ENCODE data around the gene FBXL20. TPM values are rescaled to one million over a fixed set of nuclear protein-coding genes. Genes with fewer than 3 reads are reported as not detected.

The FBXL20 gene
- total and polyA plus RNA-seq, 2 of the 8 experiments (the other 6 are each of a cell fraction or from before 2014, with no cell fraction given), result 5.5 to 11.0 TPM

DNA sequence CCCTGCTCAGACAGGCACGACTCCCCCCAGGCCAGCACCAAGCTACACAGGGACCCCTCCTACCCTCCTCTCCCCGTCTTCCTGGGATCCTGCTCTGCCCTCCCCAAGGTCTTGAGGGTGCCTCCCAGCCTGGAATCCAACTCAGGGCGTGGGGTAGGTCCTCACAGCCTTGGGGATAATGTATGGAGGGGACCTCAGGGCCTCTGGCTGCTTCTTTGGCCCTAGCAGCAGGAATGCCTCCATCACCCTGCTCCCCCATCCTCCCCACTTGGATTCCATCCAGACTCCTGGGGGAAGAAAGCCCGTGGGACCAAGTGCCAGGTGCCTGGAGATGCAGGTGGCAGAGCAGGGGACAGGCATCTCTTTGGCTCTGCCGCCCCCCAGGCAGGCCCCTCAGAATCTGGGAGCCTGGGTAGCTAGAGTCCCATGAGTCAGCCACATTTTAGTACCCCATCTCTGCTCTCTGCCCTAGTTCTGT lies 164.9 kb downstream of the FBXL20 start:
- Histone ChIP-seq H4K20me1 (replicated peaks in 1 of 2; ENCODE audit: control insufficient read depth in 1 of 2, insufficient read depth in 2 of 2, low read length in 2 of 2) (no peaks in the 10 kb centered on the region), H3K56ac (replicated peaks; ENCODE audit: insufficient read length, low read depth, low read length) (no peak overlapping the region), H2BK20ac (ENCODE audit: low read length) (no peak overlapping the region), H2BK15ac (ENCODE audit: low read length) (peak overlapping the region; percentile 88; the same call in 1 of the 2 replicates), H3K18ac (ENCODE audit: extremely low read depth, low read length) (no peak overlapping the region), H3K23me2 (ENCODE audit: low read depth, low read length) (peaks cover 4% of the 10 kb centered on the region; the same call in 1 of the 2 replicates), H3K9me3 (ENCODE audit: insufficient read depth in 2 of 2, low read depth in 1 of 2, low read length in 1 of 2) (no peaks in the 10 kb centered on the region), H3K23ac (ENCODE audit: insufficient read length) (no peak overlapping the region), H3K4me3 (ENCODE audit: extremely low read depth in 1 of 4, insufficient read depth in 2 of 4, low read depth in 3 of 4, low read length in 4 of 4) (no peak overlapping the region), H3K27ac (ENCODE audit: low read depth, low read length) (no peak overlapping the region), H3K79me2 (ENCODE audit: control insufficient read depth in 1 of 2, insufficient read depth in 2 of 2, low read length in 2 of 2) (no peaks in the 10 kb centered on the region), H2AK5ac (ENCODE audit: low read depth, low read length) (no peak overlapping the region), H3K9ac (replicated peaks in 1 of 4; ENCODE audit: extremely low read depth in 1 of 4, low read depth in 3 of 4, low read length in 3 of 4) (no peak overlapping the region), H3K14ac (ENCODE audit: insufficient read length) (no peak overlapping the region), H3K27me3 (replicated peaks in 1 of 4; ENCODE audit: control insufficient read depth in 3 of 4, extremely low read depth in 1 of 4, insufficient read depth in 3 of 4, low read length in 3 of 4) (no peaks in the 10 kb centered on the region), H3K79me1 (ENCODE audit: low read depth, low read length) (no peaks in the 10 kb centered on the region), H2BK120ac (replicated peaks; ENCODE audit: low read depth, low read length) (no peak overlapping the region), H2BK12ac (ENCODE audit: low read depth, low read length) (no peak overlapping the region), H3K36me3 (ENCODE audit: control insufficient read depth in 2 of 4, insufficient read depth in 4 of 4, low read length in 3 of 4) (no peaks in the 10 kb centered on the region), H4K8ac (ENCODE audit: extremely low read depth, insufficient read depth, low read length) (no peak overlapping the region), H4K5ac (ENCODE audit: insufficient read length, low read depth, low read length) (no peak overlapping the region), H3K4ac (replicated peaks; ENCODE audit: insufficient read length, low read depth, low read length) (no peak overlapping the region), H3K4me2 (ENCODE audit: insufficient read depth in 1 of 2, low read depth in 2 of 2, low read length in 2 of 2) (no peak overlapping the region), H3K4me1 (replicated peaks in 1 of 4; ENCODE audit: control insufficient read depth in 3 of 4, insufficient read depth in 4 of 4, low read length in 3 of 4) (peaks cover 0 to 10% (median 8%) of the 10 kb centered on the region in 4 experiments; a peak in 6 of 7 replicates), H4K91ac (replicated peaks; ENCODE audit: insufficient read length, low read length) (no peak overlapping the region), H2AFZ (ENCODE audit: low read length) (no peak overlapping the region), H2BK5ac (ENCODE audit: low read depth, low read length) (no peak overlapping the region)
- FAIRE-seq (no peak), DNase-seq (ENCODE audit: low read depth in 1 of 2, low spot score in 2 of 2) (no peak)
- POLR2A ChIA-PET (ENCODE audit: partially characterized antibody), result interaction anchor here (0.6 to 3.9 kb wide), 10 partner anchors 8 to 38 kb away, joined by 3 to 29 read pairs (median 6); partner anchors contain the start of gene RPL19
- CTCF ChIA-PET (ENCODE audit: partially characterized antibody), result interaction anchor here (0.6 to 21.2 kb wide), 50 partner anchors 9 to 723 kb away, joined by 3 to 982 read pairs (median 4); partner anchors contain the start of genes ARL5C, PLXDC1, RPL19 and RPL23
- 78% methylated on average over 5 of the region's 5 CpGs; no CpG with 5 or more reads in 1 of the 2 experiments for WGBS, 2 experiments (ENCODE audit: extremely low coverage in 1 of 2, insufficient coverage in 1 of 2, insufficient read length in 1 of 2, insufficient replicate concordance in 2 of 2, low coverage in 1 of 2, low lambda C conversion rate in 2 of 2, missing lambda C conversion rate in 1 of 2)
- TF ChIP-seq KDM1A (IDR thresholded peaks at IDR 0.05; ENCODE audit: borderline replicate concordance, low read length) (no peak), HDAC2 (IDR thresholded peaks at IDR 0.05; ENCODE audit: borderline replicate concordance in 1 of 2, low read depth in 2 of 2, low read length in 2 of 2) (no peak), CBX5 (IDR thresholded peaks at IDR 0.05; ENCODE audit: low read depth, low read length) (no peak), MAX (IDR thresholded peaks at IDR 0.05) (no peak), RXRA (IDR thresholded peaks at IDR 0.05; ENCODE audit: insufficient read depth, low read depth, low read length) (no peak), JUND (IDR thresholded peaks at IDR 0.05; ENCODE audit: low read length) (no peak), KDM5A (IDR thresholded peaks at IDR 0.05; ENCODE audit: low read length) (no peak), RAD21 (IDR thresholded peaks at IDR 0.05 in 1 of 2, conservative IDR thresholded peaks at IDR 0.05 in 1 of 2; ENCODE audit: low read depth in 2 of 2, low read length in 2 of 2) (no peak), SRF (IDR thresholded peaks at IDR 0.05; ENCODE audit: low read depth, low read length) (no peak), EZH2 (IDR thresholded peaks at IDR 0.05; ENCODE audit: low read depth, low read length, severe bottlenecking) (no peak), GABPA (IDR thresholded peaks at IDR 0.05; ENCODE audit: borderline replicate concordance, insufficient read depth, low read length) (no peak), ASH2L (IDR thresholded peaks at IDR 0.05; ENCODE audit: low read length) (no peak), SP4 (IDR thresholded peaks at IDR 0.05; ENCODE audit: low read length) (no peak)

Measured in H1 (cell line).